Subcutaneous abdominal adipose tissue (tissue), 5 donors: Measurements from ENCODE around the gene IFT25.

Experiments
- H3K27ac ChIP-seq: one replicate; pipeline ENCODE4 v1.7.0; 2013; ENCODE audit warnings: low read depth, mild to moderate bottlenecking, inconsistent platforms, low read length, moderate library complexity
- H3K27me3 ChIP-seq, 5 donors: one replicate each; pipeline ENCODE4 v1.7.0; 2013; ENCODE audit warnings: low read length in 5 of 5, inconsistent platforms in 1 of 5; ENCODE audit not compliant: control insufficient read depth in 5 of 5, insufficient read depth in 4 of 5
- H3K36me3 ChIP-seq, 5 donors: one replicate each; pipeline ENCODE4 v1.7.0; 2013; ENCODE audit warnings: low read length in 5 of 5; ENCODE audit not compliant: control insufficient read depth in 5 of 5, insufficient read depth in 5 of 5
- H3K4me1 ChIP-seq, 5 donors: one replicate each; pipeline ENCODE4 v1.7.0; 2013; ENCODE audit warnings: low read length in 5 of 5, mild to moderate bottlenecking in 3 of 5, moderate library complexity in 1 of 5; ENCODE audit not compliant: control insufficient read depth in 5 of 5, insufficient read depth in 5 of 5
- H3K4me3 ChIP-seq, 5 donors: one replicate each; pipeline ENCODE4 v1.7.0; 2013; ENCODE audit warnings: low read length in 5 of 5, low read depth in 1 of 5
- H3K9ac ChIP-seq, 5 donors: one replicate each; pipeline ENCODE4 v1.7.0; 2013; ENCODE audit warnings: low read length in 5 of 5, mild to moderate bottlenecking in 4 of 5, moderate library complexity in 3 of 5
- H3K9me3 ChIP-seq, 5 donors: one replicate each; pipeline ENCODE4 v1.7.0; 2013; ENCODE audit warnings: low read length in 5 of 5; ENCODE audit not compliant: control insufficient read depth in 5 of 5
- donor health status: healthy.
- donor health status: healthy.
- donor health status: healthy.
- donor health status: healthy.
- donor health status: healthy.

Gene IFT25

DNA sequence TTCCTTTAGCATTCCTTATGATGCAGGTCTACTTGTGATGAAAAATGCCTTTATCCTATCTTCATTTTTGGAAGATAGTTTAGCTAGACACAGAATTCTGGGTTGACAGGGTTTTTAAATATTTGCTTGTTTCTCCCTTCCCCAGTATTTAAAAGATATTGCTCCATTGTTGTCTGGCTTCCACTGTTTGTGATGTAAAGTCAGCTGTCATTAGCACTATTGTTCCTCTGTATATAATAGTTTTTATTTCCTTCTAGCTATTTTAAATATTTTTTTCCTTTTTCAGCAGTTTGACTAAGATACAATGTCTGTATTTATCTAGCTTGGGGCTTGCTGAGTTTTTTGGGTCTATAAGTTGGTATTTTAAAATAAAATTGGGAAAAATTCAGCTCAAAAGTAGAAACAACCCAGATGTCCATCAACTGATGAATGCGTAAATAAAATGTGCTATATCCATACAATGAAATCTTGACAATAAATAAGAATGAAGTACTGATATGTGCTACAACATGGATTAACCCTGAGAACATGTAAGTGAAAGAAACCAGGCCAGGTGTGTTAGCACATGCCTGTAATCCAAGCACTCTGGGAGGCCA is 11.2 kb downstream of the IFT25 start:
- Histone ChIP-seq H3K36me3 (peaks cover 3 to 14% (median 6%) of the 10 kb centered on the region in 5 donors), H3K9me3 (peaks cover 0 to 13% (median 3%) of the 10 kb centered on the region in 5 donors), H3K4me1 (no peaks in the 10 kb centered on the region), H3K27ac (no peak overlapping the region), H3K27me3 (no peaks in the 10 kb centered on the region), H3K9ac (no peak overlapping the region), H3K4me3 (no peak overlapping the region)

DNA sequence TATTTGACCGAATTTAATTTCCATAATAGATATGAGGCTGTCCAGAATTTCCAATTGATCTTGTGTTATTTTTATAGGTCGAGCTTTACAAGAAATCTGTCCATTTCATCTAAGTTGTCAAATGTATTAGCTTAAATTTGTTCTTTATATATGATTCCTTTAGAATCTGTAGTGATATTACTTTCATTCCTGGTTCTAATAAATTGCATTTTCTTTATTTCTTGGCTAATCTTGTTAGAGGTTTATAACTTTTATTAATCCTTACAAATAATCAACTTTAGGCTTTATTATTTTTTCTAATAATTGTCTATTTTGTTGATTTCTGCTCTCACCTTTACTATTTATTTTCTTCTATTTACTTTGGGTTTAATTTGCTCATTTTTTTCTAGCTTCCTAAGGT is 14.0 kb downstream of the IFT25 start:
- Histone ChIP-seq H3K4me1 (no peaks in the 10 kb centered on the region), H3K27ac (no peak overlapping the region), H3K36me3 (peaks cover 11 to 24% (median 20%) of the 10 kb centered on the region in 5 donors), H3K9ac (no peak overlapping the region), H3K4me3 (no peak overlapping the region), H3K9me3 (peaks cover 0 to 13% (median 3%) of the 10 kb centered on the region in 5 donors), H3K27me3 (no peaks in the 10 kb centered on the region)

DNA sequence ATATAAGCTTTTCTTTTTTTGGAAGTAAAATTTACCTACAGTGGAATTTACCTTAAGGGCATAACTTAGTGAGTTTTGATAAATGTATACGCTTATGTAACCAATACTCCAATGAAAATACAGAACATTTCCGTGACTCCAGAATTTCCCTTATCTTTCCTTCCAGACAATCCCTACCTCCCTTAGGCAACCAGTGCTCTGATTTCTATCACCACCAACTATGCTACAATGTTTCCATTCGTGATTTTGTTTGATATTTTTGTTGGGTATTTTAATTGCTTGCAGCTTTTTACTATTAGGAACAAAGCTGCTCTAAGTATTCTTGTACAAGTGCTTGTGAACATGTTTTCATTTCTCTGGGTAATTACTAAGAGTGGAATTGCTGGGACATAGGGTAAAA is 14.6 kb downstream of the IFT25 start:
- Histone ChIP-seq H3K9me3 (peaks cover 0 to 13% (median 3%) of the 10 kb centered on the region in 5 donors), H3K9ac (no peak overlapping the region), H3K36me3 (peaks cover 11 to 27% (median 20%) of the 10 kb centered on the region in 5 donors), H3K27me3 (no peaks in the 10 kb centered on the region), H3K4me1 (no peaks in the 10 kb centered on the region), H3K4me3 (no peak overlapping the region), H3K27ac (no peak overlapping the region)

DNA sequence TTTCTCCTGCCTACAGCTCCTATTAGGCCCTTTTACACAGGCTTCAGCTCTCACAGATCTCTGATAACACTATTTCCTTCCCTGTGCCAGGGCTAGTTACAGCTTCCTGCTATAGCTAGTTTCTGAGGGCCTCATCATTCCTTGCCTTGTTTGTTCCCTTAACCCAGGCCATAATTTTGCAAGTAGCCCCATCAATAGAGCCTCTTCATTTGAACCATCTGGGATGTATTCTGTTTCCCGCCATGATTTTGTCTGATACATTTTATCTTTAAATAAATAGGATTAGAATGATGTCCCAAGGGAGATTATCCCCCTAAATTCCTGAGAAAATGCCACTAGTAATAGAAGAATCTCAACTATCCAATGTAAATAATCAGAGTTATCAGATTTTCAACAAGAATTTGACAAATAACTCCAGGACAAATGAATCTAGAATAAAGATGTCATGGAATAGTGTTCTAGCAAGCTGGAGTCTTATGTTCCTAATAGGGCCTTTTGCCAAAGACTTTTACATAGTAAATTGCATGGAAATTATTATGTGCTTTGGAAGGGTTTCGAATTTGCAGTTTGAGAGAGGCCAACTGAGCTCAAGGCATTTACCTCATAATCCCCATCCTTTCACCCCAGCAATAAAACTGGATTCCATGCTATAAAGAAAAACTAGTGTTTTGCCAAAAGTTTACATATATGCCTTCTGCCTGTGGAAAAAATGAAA is 16.1 kb downstream of the IFT25 start:
- Histone ChIP-seq H3K4me3 (no peak overlapping the region), H3K4me1 (no peaks in the 10 kb centered on the region), H3K27ac (no peak overlapping the region), H3K27me3 (no peaks in the 10 kb centered on the region), H3K9me3 (peaks cover 0 to 8% (median 0%) of the 10 kb centered on the region in 5 donors), H3K9ac (no peak overlapping the region), H3K36me3 (peaks cover 11 to 30% (median 20%) of the 10 kb centered on the region in 5 donors)

DNA sequence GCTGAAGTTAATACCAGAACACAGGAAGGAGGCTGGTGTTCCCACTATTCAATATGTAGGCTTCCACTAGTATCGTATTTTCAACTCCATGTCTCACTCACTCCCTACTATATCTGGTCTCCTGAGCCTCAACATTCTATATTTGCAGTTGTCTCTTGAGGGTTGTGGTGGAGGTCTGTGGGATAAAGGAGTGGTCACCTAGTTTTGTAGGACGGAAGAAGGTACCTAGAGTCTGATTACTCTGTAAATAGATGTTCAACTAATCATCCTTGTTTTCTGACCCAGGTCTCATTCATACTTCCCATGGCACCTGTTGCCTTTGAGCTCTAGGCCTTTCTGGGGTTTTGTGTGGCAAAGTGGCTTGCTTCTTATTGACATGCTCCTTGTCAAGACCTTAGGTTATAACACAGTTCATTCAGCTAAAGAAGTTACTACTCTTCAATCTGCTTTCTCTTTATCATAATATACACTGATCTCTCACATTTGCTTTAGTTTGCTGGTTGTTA is 18.1 kb downstream of the IFT25 start:
- Histone ChIP-seq H3K9ac (no peak overlapping the region), H3K4me3 (no peak overlapping the region), H3K27ac (no peak overlapping the region), H3K4me1 (no peaks in the 10 kb centered on the region), H3K9me3 (peaks cover 0 to 4% (median 0%) of the 10 kb centered on the region in 5 donors), H3K27me3 (no peaks in the 10 kb centered on the region), H3K36me3 (peaks cover 16 to 38% (median 31%) of the 10 kb centered on the region in 5 donors)

DNA sequence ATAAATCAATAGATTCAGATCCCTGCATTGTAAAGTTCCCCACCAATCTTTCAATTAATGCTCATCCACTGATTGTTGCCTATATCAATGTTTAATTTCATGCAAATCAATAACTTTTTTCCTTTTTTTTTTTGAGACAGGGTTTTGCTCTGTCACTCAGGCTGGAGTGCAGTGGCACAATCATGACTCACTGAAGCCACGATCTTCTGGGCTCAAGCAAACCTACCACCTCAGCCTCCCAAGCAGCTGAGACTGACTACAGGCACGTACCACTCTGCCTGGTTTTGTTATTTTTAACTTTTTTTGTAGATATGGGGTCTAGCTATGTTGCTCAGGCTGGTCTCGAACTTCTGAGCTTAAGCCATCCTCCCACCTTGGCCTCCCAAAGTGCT is 25.8 kb downstream of the IFT25 start:
- H3K27ac ChIP-seq: no peak overlapping the region

DNA sequence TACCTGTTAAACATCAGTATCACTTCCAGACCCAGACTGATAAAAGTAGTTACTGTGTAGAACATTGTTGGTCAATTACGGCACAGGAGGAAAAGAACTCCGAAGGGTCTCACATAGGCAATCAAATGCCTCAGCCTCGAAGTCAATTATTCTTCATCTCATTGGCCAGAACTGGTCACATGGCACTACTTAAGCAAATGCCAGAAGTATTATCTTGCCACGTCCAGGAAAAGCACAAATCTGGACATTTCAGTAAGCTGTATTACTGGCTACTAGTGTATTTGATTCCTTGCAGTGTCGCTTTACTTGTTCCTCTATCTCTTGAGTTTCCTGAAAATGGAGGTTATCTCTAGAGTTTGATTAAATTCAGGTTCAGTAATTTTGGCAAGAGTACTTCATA is 27.2 kb downstream of the IFT25 start:
- no peaks in the 10 kb centered on the region for H3K27me3 ChIP-seq
- H3K4me1 ChIP-seq: no peaks in the 10 kb centered on the region
- H3K27ac ChIP-seq: no peak overlapping the region
- H3K4me3 ChIP-seq: no peak overlapping the region
- peaks cover 7 to 28% (median 14%) of the 10 kb centered on the region in 5 donors for H3K36me3 ChIP-seq
- no peaks in the 10 kb centered on the region for H3K9me3 ChIP-seq
- H3K9ac ChIP-seq: no peak overlapping the region

More for the DNA sequence above, 25.8 kb downstream of the IFT25 start:
- H3K36me3 ChIP-seq: peaks cover 8 to 29% (median 19%) of the 10 kb centered on the region in 5 donors
- no peak overlapping the region for H3K4me3 ChIP-seq
- H3K4me1 ChIP-seq: no peaks in the 10 kb centered on the region
- H3K9me3 ChIP-seq: no peaks in the 10 kb centered on the region
- H3K9ac ChIP-seq: no peak overlapping the region
- no peaks in the 10 kb centered on the region for H3K27me3 ChIP-seq

DNA sequence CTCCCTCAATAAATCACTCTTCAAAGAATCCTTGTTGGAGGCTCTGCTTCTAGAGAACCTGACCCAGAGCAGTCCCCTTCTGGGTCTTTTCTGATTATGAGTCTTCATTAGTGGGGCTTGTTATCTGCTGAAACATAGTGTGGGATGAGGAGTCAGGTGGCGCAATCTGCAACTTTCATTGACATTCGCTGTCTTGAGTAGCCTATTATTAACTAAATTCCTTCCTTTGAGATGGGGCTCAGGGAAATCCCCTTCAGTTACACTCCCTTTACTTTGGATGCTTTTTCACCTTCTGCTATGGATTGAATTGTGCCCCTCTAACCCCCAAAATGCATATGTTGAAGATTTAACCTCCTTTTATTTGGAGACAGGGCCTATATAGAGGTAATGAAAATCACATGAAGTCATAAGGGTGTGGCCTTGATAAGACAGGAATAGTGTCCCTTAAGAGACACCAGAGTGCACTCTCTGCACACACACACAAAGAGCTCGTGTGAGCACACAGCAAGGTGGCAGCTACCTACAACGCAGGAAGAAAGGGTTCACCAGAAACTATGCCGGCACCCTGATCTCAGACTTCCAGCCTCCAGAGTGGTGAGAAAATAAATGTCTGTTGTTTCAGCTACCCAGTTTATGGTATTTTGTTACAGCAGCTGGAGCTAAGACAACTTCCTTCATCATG is 32.0 kb downstream of the IFT25 start:
- Histone ChIP-seq H3K27me3 (no peaks in the 10 kb centered on the region), H3K4me3 (no peak overlapping the region), H3K27ac (no peak overlapping the region), H3K9ac (no peak overlapping the region), H3K4me1 (no peaks in the 10 kb centered on the region), H3K36me3 (peaks cover 10 to 25% (median 10%) of the 10 kb centered on the region in 5 donors), H3K9me3 (no peaks in the 10 kb centered on the region)

DNA sequence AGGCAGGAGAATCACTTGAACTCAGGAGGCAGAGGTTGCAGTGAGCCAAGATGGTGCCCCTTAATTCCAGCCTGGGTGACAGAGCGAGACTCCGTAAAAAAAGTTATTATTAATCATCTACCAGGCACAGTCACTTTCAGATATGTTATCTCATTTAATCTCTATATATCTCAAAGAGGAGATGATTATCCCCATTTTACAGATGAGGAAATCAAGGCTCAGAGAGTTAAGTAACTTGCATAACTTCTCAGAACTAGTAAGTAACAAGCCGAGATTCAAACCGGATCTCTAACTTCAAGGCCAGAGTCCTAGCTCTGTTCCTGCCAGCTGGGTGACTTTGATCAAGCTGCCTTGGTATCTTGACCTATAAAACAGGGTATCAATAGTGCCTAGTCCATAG is 34.1 kb downstream of the IFT25 start:
- Histone ChIP-seq H3K27ac (no peak overlapping the region), H3K27me3 (no peaks in the 10 kb centered on the region), H3K9ac (no peak overlapping the region), H3K4me3 (no peak overlapping the region), H3K4me1 (no peaks in the 10 kb centered on the region), H3K36me3 (peaks cover 6 to 22% (median 10%) of the 10 kb centered on the region in 5 donors), H3K9me3 (no peaks in the 10 kb centered on the region)

DNA sequence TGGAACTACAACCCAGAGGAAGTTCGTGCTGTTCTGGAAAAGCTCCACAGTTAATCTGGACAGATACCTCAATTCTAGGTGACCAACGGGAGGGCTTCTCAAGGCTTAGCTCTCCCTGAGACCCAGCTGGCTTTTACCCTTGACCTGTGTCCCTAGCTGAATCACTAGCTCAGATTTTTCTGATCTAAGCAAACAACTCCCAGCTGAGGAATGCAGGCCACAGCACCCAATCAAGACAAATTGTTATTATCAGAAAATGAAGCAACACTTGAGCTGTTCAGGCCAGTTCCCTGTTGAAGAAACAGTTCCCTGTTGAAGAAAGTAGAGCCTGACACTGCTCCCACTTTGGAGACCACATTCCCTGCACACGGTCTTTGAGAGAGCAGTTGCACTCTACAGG is 35.6 kb downstream of the IFT25 start:
- Histone ChIP-seq H3K27me3 (no peaks in the 10 kb centered on the region), H3K9ac (no peak overlapping the region), H3K9me3 (no peaks in the 10 kb centered on the region), H3K4me3 (no peak overlapping the region), H3K27ac (no peak overlapping the region), H3K4me1 (no peaks in the 10 kb centered on the region), H3K36me3 (peaks cover 0 to 16% (median 10%) of the 10 kb centered on the region in 5 donors)
